OCI-LY3 (cell line): Measurements from ENCODE around the gene TRIM2.

ENCODE experiments used
- H2AFZ ChIP-seq: fragments of 200-600, 300-600 bp; shearing (Covaris generic); 2 replicates; pipeline ENCODE4 v1.6.0; 2014; ENCODE audit warnings: antibody characterized with exemption, low read depth, low read length
- H3K27ac ChIP-seq: fragments of 200-600, 300-600 bp; sonication (generic); 2 replicates; pipeline ENCODE4 v1.5.1; 2014; ENCODE audit warnings: mild to moderate bottlenecking, low read length, moderate library complexity, mixed read lengths
- H3K27me3 ChIP-seq: fragments of 200-600, 300-600 bp; sonication (generic); 2 replicates; pipeline ENCODE4 v1.6.1; 2014; ENCODE audit warnings: low read depth, low read length, mixed read lengths
- H3K36me3 ChIP-seq: fragments of 200-600, 300-600 bp; sonication (generic); replicated peaks from 2 replicates; pipeline ENCODE3; 2014; ENCODE audit warnings: low read depth, low read length, mixed read lengths
- H3K4me1 ChIP-seq: fragments of 300-600, 200-600 bp; sonication (generic); 2 replicates; pipeline ENCODE4 v1.6.1; 2014; ENCODE audit warnings: low read length, mixed read lengths
- H3K4me2 ChIP-seq: fragments of 200-600, 300-600 bp; sonication (generic); 2 replicates; pipeline ENCODE4 v1.6.1; 2014; ENCODE audit warnings: low read length, mixed read lengths
- H3K4me3 ChIP-seq: fragments of 300-600, 200-600 bp; sonication (generic); 2 replicates; pipeline ENCODE4 v1.5.1; 2014; ENCODE audit warnings: antibody characterized with exemption, mild to moderate bottlenecking, low read length, moderate library complexity
- H3K79me2 ChIP-seq: fragments of 300-600, 200-600 bp; shearing (Covaris generic); 2 replicates; pipeline ENCODE4 v1.6.1; 2014; ENCODE audit warnings: mild to moderate bottlenecking, low read length, mixed read lengths
- H3K9ac ChIP-seq: fragments of 300-600, 200-600 bp; shearing (Covaris generic); 2 replicates; pipeline ENCODE4 v1.6.0; 2014; ENCODE audit warnings: mild to moderate bottlenecking, low read length, moderate library complexity
- H3K9me3 ChIP-seq: fragments of 200-600, 300-600 bp; shearing (Covaris generic); 2 replicates; pipeline ENCODE4 v1.6.1; 2014; ENCODE audit warnings: low read length, mixed read lengths; ENCODE audit not compliant: insufficient read depth
- H4K20me1 ChIP-seq: fragments of 200-600, 300-600 bp; sonication (generic); 2 replicates; pipeline ENCODE4 v1.6.1; 2016; ENCODE audit warnings: low read length, mixed read lengths; ENCODE audit not compliant: insufficient read depth
- CTCF ChIP-seq: fragments of 200-600, 300-600 bp; sonication (generic); IDR thresholded peaks from 2 replicates; pipeline ENCODE4 v1.5.1; 2014; ENCODE audit warnings: antibody characterized with exemption, low read length, low read depth
- EZH2phosphoT487 ChIP-seq: fragments of 200-600 bp; shearing (Covaris generic); IDR thresholded peaks from 2 replicates; pipeline ENCODE4 v1.6.1; 2018; ENCODE audit warnings: antibody characterized with exemption, mixed run types, low read depth

The TRIM2 gene

GRCh38 chr4:153189016-153189801 lies 15.0 kb upstream of the TRIM2 start:
- Histone ChIP-seq H2AFZ (no peak overlapping the region), H3K4me3 (no peak overlapping the region), H3K27ac (no peak overlapping the region), H3K27me3 (no peaks in the 10 kb centered on the region), H3K79me2 (peaks cover 42% of the 10 kb centered on the region), H3K9ac (no peak overlapping the region), H3K9me3 (no peaks in the 10 kb centered on the region), H3K36me3 (peaks cover 12% of the 10 kb centered on the region), H3K4me1 (peaks cover 10% of the 10 kb centered on the region), H4K20me1 (peaks cover 38% of the 10 kb centered on the region; the same call in 1 of the 2 replicates), H3K4me2 (no peak overlapping the region)
- TF ChIP-seq CTCF = no peak
- TF ChIP-seq EZH2phosphoT487 = no peak

- 0 out of 2 replicates have a peak overlapping the region, but pooled peaks have one; percentile 4 for H3K4me2 ChIP-seq
- H3K79me2 ChIP-seq = peaks cover 19% of the 10 kb centered on the region
- H3K4me1 ChIP-seq = peaks cover 10% of the 10 kb centered on the region
- H3K9ac ChIP-seq = no peak overlapping the region
- peaks cover 25% of the 10 kb centered on the region; the same call in 1 of the 2 replicates for H4K20me1 ChIP-seq
- H3K36me3 ChIP-seq = peaks cover 12% of the 10 kb centered on the region
- no peak overlapping the region for H2AFZ ChIP-seq
- TF ChIP-seq EZH2phosphoT487 = no peak
- TF ChIP-seq CTCF = no peak
- no peak overlapping the region for H3K4me3 ChIP-seq
- no peak overlapping the region for H3K27ac ChIP-seq
- no peaks in the 10 kb centered on the region for H3K27me3 ChIP-seq
- no peaks in the 10 kb centered on the region for H3K9me3 ChIP-seq
Observed at GRCh38 chr4:153191795-153192363, 12.4 kb upstream of the TRIM2 start.

- no peaks in the 10 kb centered on the region for H3K4me1 ChIP-seq
Observed at GRCh38 chr4:153197301-153197700, 6.9 kb upstream of the TRIM2 start.

More at GRCh38 chr4:153197301-153197700, 6.9 kb upstream of the TRIM2 start:
- TF ChIP-seq CTCF (no peak), EZH2phosphoT487 (no peak)
- no peak overlapping the region for H3K4me2 ChIP-seq
- peaks cover 10% of the 10 kb centered on the region; the same call in 1 of the 2 replicates for H4K20me1 ChIP-seq
- H3K4me3 ChIP-seq = no peak overlapping the region
- no peak overlapping the region for H3K9ac ChIP-seq
- H3K36me3 ChIP-seq = no peaks in the 10 kb centered on the region
- no peaks in the 10 kb centered on the region for H3K27me3 ChIP-seq
- H2AFZ ChIP-seq = no peak overlapping the region
- H3K27ac ChIP-seq = no peak overlapping the region
- peaks cover 9% of the 10 kb centered on the region; the same call in 1 of the 2 replicates for H3K79me2 ChIP-seq
- no peaks in the 10 kb centered on the region for H3K9me3 ChIP-seq
